ENCODE data around the gene SELPLG.
"Not testable (repeated sequence)": the region's sequence is repeated elsewhere in the genome, so short reads cannot be mapped to it uniquely, and the experiment has no call there.

SELPLG gene

GRCh38 chr12:108655812-108656175, 22.1 kb upstream of the SELPLG start:
- DNase-seq (ENCODE audit: low read depth) = not testable (repeated sequence)

GRCh38 chr12:108654622-108655021, 20.9 kb upstream of the SELPLG start:
- not testable (repeated sequence) for DNase-seq (ENCODE audit: low read depth)

DNA sequence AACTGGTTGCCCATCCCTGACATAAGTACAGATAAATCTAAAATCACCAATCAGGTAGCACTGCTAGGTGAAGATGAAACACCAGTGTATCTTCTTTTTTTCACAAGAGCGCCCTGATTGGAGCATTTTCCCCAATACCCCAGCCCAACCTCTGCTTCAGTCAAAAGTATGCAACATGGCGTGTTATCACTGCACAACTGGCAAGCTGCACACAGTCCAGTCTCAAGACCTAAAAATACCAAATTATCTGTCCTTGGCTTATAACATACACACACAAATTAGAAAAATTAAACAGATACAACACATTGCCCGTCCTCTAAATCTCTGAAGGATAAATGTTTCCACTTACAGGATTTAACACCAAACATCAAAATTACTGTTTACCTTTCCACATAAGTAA, 20.2 kb upstream of the SELPLG start:
- no peak for DNase-seq (ENCODE audit: low read depth)

GRCh38 chr12:108653082-108653516, 19.4 kb upstream of the SELPLG start:
- DNase-seq (ENCODE audit: low read depth) = no peak

DNA sequence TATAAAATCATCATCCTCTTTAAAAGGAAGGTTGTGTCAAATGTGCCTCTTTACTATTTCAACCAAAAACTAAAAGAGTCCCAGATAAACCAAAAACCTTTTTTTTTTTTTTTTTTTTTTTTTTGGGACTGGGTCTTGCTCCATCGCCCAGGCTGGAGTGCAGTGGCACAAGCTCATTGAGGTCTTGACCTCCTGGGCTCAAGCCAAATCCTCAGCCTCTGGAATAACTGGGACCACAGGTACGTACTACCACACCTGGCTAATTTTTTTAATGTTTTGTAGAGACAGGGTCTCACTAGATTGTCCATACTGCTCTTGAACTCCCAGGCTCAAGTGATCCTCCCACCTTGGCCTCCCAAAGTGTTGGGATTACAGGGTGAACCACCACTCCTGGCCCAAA, 16.4 kb upstream of the SELPLG start:
- no peak for DNase-seq (ENCODE audit: low read depth)

DNA sequence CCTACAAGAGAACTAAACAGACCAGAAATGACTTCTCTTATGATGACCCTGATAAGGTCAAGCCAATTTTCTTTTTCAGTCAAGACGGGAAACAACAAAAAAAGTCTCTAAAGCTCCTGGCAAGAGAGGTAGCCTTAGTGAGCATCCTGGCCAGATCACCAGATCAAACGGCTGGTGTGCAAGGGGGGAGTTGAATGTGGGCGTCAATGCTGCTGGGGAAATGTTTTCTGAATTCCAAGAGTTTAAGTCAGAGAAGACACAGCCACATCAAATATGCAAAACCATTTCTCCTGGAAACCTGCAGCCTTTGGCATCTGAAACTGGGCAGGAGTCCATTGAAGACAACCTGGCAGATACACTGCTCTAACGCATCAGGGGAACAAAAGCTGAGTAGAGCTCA, 16.0 kb upstream of the SELPLG start:
- DNase-seq (ENCODE audit: low read depth) = peak; percentile 46

- DNase-seq (ENCODE audit: low read depth) = no peak
These were observed 15.4 kb upstream of the SELPLG start for GRCh38 chr12:108649126-108649525.

GRCh38 chr12:108648371-108648770, 14.7 kb upstream of the SELPLG start:
- DNase-seq (ENCODE audit: low read depth) = no peak

- no peak for DNase-seq (ENCODE audit: low read depth)
These were observed 14.0 kb upstream of the SELPLG start for GRCh38 chr12:108647585-108648287.

GRCh38 chr12:108646600-108647579, 13.2 kb upstream of the SELPLG start:
- no peak for DNase-seq (ENCODE audit: low read depth)

- DNase-seq (ENCODE audit: low read depth) = no peak
These were observed 12.2 kb upstream of the SELPLG start for GRCh38 chr12:108645686-108646599.

GRCh38 chr12:108644811-108645120, 11.1 kb upstream of the SELPLG start:
- no peak for DNase-seq (ENCODE audit: low read depth)

- DNase-seq (ENCODE audit: low read depth) = peak; percentile 75
These were observed 10.5 kb upstream of the SELPLG start for GRCh38 chr12:108643941-108644810.

DNA sequence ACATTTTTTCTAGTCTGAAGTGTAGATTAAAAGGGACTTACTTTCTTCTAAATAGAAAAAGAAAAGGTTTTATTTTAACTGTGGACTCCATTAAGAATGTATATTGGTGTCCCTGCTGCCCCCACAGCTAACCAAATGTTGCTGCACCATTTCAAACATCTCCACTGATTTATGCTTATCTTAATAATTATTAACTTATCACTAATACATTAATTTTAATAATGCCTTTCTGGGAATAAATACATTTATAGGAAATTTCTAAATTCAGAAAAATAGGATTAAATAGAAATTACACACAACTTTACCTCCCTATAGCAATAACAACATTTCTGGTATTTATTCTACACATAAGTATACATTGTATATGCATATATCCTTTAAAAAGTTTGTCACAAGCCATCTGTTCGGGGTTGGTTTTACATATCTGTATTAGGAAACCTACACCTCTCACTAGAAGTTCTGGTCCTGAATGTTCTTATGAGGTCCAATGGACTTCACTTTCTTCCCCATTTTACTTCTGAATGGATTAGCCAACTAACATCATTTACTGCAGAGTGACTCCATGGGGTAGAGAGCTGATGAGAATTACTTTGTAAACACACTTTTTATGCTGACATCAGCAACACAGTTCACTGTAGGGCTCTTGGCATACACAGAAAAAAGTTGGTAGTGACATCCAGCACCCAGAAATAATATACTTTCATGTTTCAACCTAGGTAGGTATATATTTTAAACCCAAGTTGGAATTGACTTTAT, 9.4 kb upstream of the SELPLG start:
- no peak for DNase-seq (ENCODE audit: low read depth)

- DNase-seq (ENCODE audit: low read depth) = no peak
These were observed 8.7 kb upstream of the SELPLG start for GRCh38 chr12:108642269-108642870.

GRCh38 chr12:108641446-108642268, 8.0 kb upstream of the SELPLG start:
- no peak for DNase-seq (ENCODE audit: low read depth)

DNA sequence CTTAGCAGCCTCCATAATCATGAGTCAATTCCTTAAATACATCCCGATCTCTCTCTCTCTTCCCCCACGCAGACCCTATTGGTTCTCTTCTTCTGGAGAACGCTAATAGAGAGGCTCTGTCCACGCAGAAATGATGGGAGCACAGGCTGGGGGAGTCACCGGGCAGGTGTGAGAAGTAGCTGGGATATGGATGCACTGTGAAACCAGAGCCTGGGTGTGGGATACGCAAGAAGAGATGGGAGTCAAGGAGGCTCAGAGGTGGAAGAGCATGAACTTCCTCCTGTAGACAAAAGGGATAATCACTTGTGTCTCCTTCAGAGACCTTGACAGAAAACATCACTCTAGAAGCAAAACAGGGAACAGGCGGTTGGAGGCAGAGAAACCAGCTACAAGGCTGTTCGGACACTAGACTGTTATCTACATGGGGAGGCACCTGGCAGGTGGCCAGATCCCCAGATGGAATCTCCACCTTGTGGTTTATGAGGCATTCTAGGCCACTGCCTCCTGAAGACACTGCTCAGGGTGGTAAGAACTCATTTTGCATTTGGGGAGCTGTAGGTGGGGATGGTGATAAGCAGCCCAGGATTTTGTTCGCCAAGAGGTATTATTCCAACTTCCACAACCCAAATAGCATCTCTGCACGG, 7.2 kb upstream of the SELPLG start:
- DNase-seq (ENCODE audit: low read depth) = no peak

- no peak for DNase-seq (ENCODE audit: low read depth)
These were observed 5.5 kb upstream of the SELPLG start for GRCh38 chr12:108638997-108639822.

Measured in fibroblast of gingiva (primary cell).